NCI-H2171 treated with DMSO at 0.1 percent for 48 hours (cell line): ENCODE measurements around the gene PRKCA.
"Not testable (repeated sequence)": the region's sequence is repeated elsewhere in the genome, so short reads cannot be mapped to it uniquely, and the experiment has no call there.

Experiments
- DNase-seq: peaks from one replicate; lab custom pipeline; 2025; lab: John Stamatoyannopoulos, UW

Gene PRKCA

GRCh38 chr17:66301864-66302741 lies at the start of gene PRKCA:
PRKCA (plus strand) TSS chr17:66302613.
- DNase-seq: peak; percentile 51

GRCh38 chr17:66253458-66253857 lies 49.0 kb upstream of the PRKCA start:
- not testable (repeated sequence) for DNase-seq

GRCh38 chr17:66255112-66255511 lies 47.3 kb upstream of the PRKCA start:
- peak; percentile 70 for DNase-seq

GRCh38 chr17:66255527-66255971 lies 46.9 kb upstream of the PRKCA start:
- no peak for DNase-seq

- no peak for DNase-seq
Observed at GRCh38 chr17:66260275-66260674, 42.1 kb upstream of the PRKCA start.

- DNase-seq: no peak
Observed at GRCh38 chr17:66260688-66261087, 41.7 kb upstream of the PRKCA start.

- no peak for DNase-seq
Observed at GRCh38 chr17:66262767-66263166, 39.6 kb upstream of the PRKCA start.

GRCh38 chr17:66264696-66265095 lies 37.7 kb upstream of the PRKCA start:
- DNase-seq: no peak

GRCh38 chr17:66268247-66268927 lies 34.0 kb upstream of the PRKCA start:
- no peak for DNase-seq

GRCh38 chr17:66270106-66270505 lies 32.3 kb upstream of the PRKCA start:
- no peak for DNase-seq

- DNase-seq: no peak
Observed at GRCh38 chr17:66271512-66271911, 30.9 kb upstream of the PRKCA start.

- peak; percentile 17 for DNase-seq
Observed at GRCh38 chr17:66272811-66273585, 29.4 kb upstream of the PRKCA start.

GRCh38 chr17:66273586-66273848 lies 28.9 kb upstream of the PRKCA start:
- DNase-seq: no peak

- no peak for DNase-seq
Observed at GRCh38 chr17:66275651-66276050, 26.8 kb upstream of the PRKCA start.

- no peak for DNase-seq
Observed at GRCh38 chr17:66276328-66276937, 26.0 kb upstream of the PRKCA start.

- DNase-seq: no peak
Observed at GRCh38 chr17:66277191-66277590, 25.2 kb upstream of the PRKCA start.

GRCh38 chr17:66281661-66282369 lies 20.6 kb upstream of the PRKCA start:
- no peak for DNase-seq

- no peak for DNase-seq
Observed at GRCh38 chr17:66283296-66283934, 19.0 kb upstream of the PRKCA start.

- DNase-seq: no peak
Observed at GRCh38 chr17:66283971-66284370, 18.4 kb upstream of the PRKCA start.

GRCh38 chr17:66285149-66285548 lies 17.3 kb upstream of the PRKCA start:
- DNase-seq: no peak

- no peak for DNase-seq
Observed at GRCh38 chr17:66287911-66288310, 14.5 kb upstream of the PRKCA start.
